ENCODE measurements around the gene SH3BP4.

DNA sequence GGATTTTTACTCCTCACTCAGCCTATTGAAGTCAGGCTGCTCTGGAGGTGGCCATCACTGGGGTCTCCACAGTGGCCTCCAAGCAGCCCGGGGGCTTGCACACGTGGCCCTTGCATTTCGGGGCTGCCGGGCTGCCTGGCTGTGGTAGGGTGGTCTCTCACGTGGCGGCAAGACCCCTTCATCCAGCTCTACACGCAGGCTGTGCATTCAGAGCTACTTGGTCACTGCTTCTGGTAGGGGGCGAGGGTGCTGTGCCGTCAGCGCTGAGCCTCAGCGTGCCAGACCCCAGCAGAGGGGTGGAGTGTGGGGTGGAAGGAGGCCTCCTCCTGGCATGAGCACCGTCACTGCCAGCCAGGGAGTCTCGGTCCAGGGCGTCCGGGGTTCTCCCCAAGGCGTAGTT lies 80.6 kb downstream of the SH3BP4 start:
- TF ChIP-seq, protein P1, sequence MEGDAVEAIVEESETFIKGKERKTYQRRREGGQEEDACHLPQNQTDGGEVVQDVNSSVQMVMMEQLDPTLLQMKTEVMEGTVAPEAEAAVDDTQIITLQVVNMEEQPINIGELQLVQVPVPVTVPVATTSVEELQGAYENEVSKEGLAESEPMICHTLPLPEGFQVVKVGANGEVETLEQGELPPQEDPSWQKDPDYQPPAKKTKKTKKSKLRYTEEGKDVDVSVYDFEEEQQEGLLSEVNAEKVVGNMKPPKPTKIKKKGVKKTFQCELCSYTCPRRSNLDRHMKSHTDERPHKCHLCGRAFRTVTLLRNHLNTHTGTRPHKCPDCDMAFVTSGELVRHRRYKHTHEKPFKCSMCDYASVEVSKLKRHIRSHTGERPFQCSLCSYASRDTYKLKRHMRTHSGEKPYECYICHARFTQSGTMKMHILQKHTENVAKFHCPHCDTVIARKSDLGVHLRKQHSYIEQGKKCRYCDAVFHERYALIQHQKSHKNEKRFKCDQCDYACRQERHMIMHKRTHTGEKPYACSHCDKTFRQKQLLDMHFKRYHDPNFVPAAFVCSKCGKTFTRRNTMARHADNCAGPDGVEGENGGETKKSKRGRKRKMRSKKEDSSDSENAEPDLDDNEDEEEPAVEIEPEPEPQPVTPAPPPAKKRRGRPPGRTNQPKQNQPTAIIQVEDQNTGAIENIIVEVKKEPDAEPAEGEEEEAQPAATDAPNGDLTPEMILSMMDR (IDR thresholded peaks at IDR 0.05; ENCODE audit: low read depth, low read length) = no peak
- no peak for TF ChIP-seq EZH2phosphoT487 (IDR thresholded peaks at IDR 0.05; ENCODE audit: low read depth)
